SK-N-SH (cell line): Measurements from ENCODE around the gene TBC1D5.

Source experiments
- CTCF ChIP-seq: fragments of 200-600 bp; sonication (generic); IDR thresholded peaks from 2 replicates; pipeline ENCODE4 v1.6.1; 2017; ENCODE audit warnings: antibody characterized with exemption, mild to moderate bottlenecking, moderate library complexity
- POLR2AphosphoS5 ChIP-seq: IDR thresholded peaks from 2 replicates; pipeline ENCODE4 v1.6.1; 2012; ENCODE audit warnings: low read depth, low read length

GRCh38 chr3:17234382-17234781 lies 508.0 kb downstream of the TBC1D5 start:
- TF ChIP-seq POLR2AphosphoS5 (no peak), CTCF (no peak)
